Tibial nerve (tissue), 4 donors: Measurements from ENCODE around the gene UPF3A. TPM values are rescaled to one million over a fixed set of nuclear protein-coding genes. Genes with fewer than 3 reads are reported as not detected.

Experiments
- DNase-seq, 2 donors: peaks; one replicate each; pipeline ENCODE4 v3.0.0-alpha.2; 2019; ENCODE audit warnings: low spot score in 2 of 2
- H3K27ac ChIP-seq, 4 donors: fragments of 200-600 bp; sonication (generic) in 3 of 4; one replicate each; pipeline ENCODE4 v1.5.1; 2017 to 2019; ENCODE audit warnings: mild to moderate bottlenecking in 1 of 4
- H3K27me3 ChIP-seq, 2 donors: fragments of 200-600 bp; sonication (generic) in 1 of 2; one replicate each; pipeline versions ENCODE4 v1.5.1 to v1.6.0; 2017 to 2019
- H3K36me3 ChIP-seq, 3 donors: fragments of 200-600 bp; sonication (generic); one replicate each; pipeline ENCODE4 v1.5.1; 2018 to 2019
- H3K4me1 ChIP-seq, 4 donors: fragments of 200-600 bp; sonication (generic) in 3 of 4; one replicate each; pipeline ENCODE4 v1.5.1; 2017 to 2019
- H3K4me3 ChIP-seq, 4 donors: fragments of 200-600 bp; sonication (generic) in 3 of 4; one replicate each; pipeline ENCODE4 v1.5.1; 2017 to 2019; ENCODE audit warnings: mild to moderate bottlenecking in 1 of 4, moderate library complexity in 1 of 4
- H3K9me3 ChIP-seq, 4 donors: fragments of 200-600 bp; sonication (generic) in 3 of 4; one replicate each; pipeline ENCODE4 v1.5.1; 2017 to 2019
- CTCF ChIP-seq, 5 experiments: fragments of 200-600 bp in 3 of 5; fragments of 450-650 bp in 2 of 5; sonication (generic) in 3 of 5; IDR thresholded peaks; one replicate each; pipeline ENCODE4 v1.5.1; 2016 to 2019; ENCODE audit warnings: antibody characterized with exemption in 5 of 5, mild to moderate bottlenecking in 3 of 5, moderate library complexity in 2 of 5
- EP300 ChIP-seq, 2 donors: sonication (generic); formaldehyde crosslinking; IDR thresholded peaks; one replicate each; pipeline ENCODE4 v1.6.1; 2017; ENCODE audit warnings: antibody characterized with exemption in 2 of 2, mild to moderate bottlenecking in 1 of 2
- POLR2A ChIP-seq, 2 donors: fragments of 450-650 bp; IDR thresholded peaks; one replicate each; pipeline ENCODE4 v1.6.1; 2017; ENCODE audit warnings: antibody characterized with exemption in 2 of 2, mild to moderate bottlenecking in 2 of 2, moderate library complexity in 2 of 2
- WGBS, 2 donors: methylation state at CpG; one replicate each; pipeline ENCODE4 v1.1.5; 2018; 5-methylcytosine and 5-hydroxymethylcytosine counted together
- total RNA-seq, 4 donors: library from RNA; depleted of rRNA; stranded (reverse); fragments of >200 nt; gene quantifications; one replicate each; pipeline ENCODE4 v1.1.0, GENCODE V29; 2016

UPF3A gene
- total RNA-seq, 4 donors from 2014 or later, result 62.7 to 89.2 (median 80.2) TPM

- H3K9me3 ChIP-seq, result no peaks in the 10 kb centered on the region
- peaks cover 0 to 97% (median 2%) of the 10 kb centered on the region in 3 donors for H3K36me3 ChIP-seq
- no peak for TF ChIP-seq EP300 (IDR thresholded peaks at IDR 0.05)
- TF ChIP-seq POLR2A (IDR thresholded peaks at IDR 0.05), result no peak
- TF ChIP-seq CTCF (IDR thresholded peaks at IDR 0.05), result no peak
- DNase-seq, result no peak
- H3K4me3 ChIP-seq, result no peak overlapping the region
- no peak overlapping the region for H3K27ac ChIP-seq
- WGBS, 2 donors, result 91 to 94% methylated on average over 12 of the region's 12 CpGs
- peaks cover 0 to 9% (median 0%) of the 10 kb centered on the region in 4 donors for H3K4me1 ChIP-seq
- H3K27me3 ChIP-seq, result no peaks in the 10 kb centered on the region
Observed at GRCh38 chr13:114299604-114300305, 18.4 kb downstream of the UPF3A start.

DNA sequence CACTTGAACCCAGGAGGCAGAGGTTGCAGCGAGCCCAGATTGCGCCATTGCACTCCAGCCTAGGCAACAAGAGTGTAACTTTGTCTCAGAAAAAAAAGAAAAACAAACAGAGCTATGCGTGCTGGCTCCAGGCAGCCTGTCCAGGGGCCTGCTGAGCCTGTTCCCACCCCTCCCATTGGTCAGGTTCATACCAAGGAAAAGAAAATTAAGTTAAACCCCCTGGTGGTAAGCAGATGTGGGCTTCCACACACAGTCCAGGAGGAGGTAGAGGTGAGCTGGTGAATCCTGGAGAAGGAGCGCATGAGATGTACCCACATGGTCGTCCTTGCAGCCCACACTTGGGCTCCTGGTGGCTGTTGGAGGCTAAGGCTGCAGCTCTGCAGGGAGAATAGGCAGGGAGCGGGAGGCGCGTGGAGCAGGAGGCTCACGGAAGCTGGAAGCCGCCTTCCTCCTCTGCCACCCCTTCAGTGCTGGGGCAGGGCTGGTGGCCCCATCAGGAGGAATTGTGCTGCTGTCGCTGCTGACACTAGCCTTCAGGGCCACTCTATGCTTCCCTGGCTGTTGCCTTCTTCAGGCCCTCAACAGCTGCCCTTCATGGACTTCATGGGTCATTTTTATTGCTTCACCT lies 22.4 kb downstream of the UPF3A start:
- Histone ChIP-seq H3K4me3 (no peak overlapping the region), H3K4me1 (no peaks in the 10 kb centered on the region), H3K9me3 (no peaks in the 10 kb centered on the region), H3K36me3 (peaks cover 0 to 85% (median 3%) of the 10 kb centered on the region in 3 donors), H3K27me3 (no peaks in the 10 kb centered on the region), H3K27ac (no peak overlapping the region)
- WGBS, 2 donors, result 85 to 87% methylated on average over 11 of the region's 11 CpGs
- no peak for TF ChIP-seq CTCF (IDR thresholded peaks at IDR 0.05)
- DNase-seq, result no peak

- no peaks in the 10 kb centered on the region for H3K4me1 ChIP-seq
- no peak for TF ChIP-seq CTCF (IDR thresholded peaks at IDR 0.05)
- no peak for TF ChIP-seq POLR2A (IDR thresholded peaks at IDR 0.05)
- TF ChIP-seq EP300 (IDR thresholded peaks at IDR 0.05), result no peak
- no peaks in the 10 kb centered on the region for H3K9me3 ChIP-seq
- no peak overlapping the region for H3K27ac ChIP-seq
- H3K36me3 ChIP-seq, result peaks cover 0 to 79% (median 3%) of the 10 kb centered on the region in 3 donors
- no peaks in the 10 kb centered on the region for H3K27me3 ChIP-seq
- WGBS, 2 donors, result 89 to 92% methylated on average over 13 of the region's 13 CpGs
- no peak overlapping the region for H3K4me3 ChIP-seq
- no peak for DNase-seq
Observed at GRCh38 chr13:114304346-114305034, 23.1 kb downstream of the UPF3A start.

DNA sequence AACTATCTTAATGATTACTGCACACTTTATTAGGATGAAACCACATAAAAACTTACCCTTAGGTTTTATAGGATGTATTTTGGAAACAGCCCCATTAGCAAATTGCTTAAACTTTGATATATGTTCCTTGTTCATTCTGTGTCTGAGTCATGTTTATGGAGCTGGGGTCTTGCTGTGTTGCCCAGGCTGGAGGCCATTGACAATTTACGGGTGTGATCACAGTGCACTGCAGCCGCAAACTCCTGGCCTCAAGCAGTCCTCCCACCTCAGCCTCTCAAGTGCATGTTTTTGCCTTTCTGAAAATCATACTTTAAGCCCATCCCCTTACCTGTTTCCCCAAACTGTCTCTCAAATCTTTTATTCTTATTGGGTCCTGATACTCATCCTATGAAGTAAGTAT lies 27.7 kb downstream of the UPF3A start:
- H3K9me3 ChIP-seq, result no peaks in the 10 kb centered on the region
- TF ChIP-seq EP300 (IDR thresholded peaks at IDR 0.05), result no peak
- no peak for TF ChIP-seq CTCF (IDR thresholded peaks at IDR 0.05)
- TF ChIP-seq POLR2A (IDR thresholded peaks at IDR 0.05), result no peak
- no peaks in the 10 kb centered on the region for H3K27me3 ChIP-seq
- no peak for DNase-seq
- H3K4me3 ChIP-seq, result no peak overlapping the region
- H3K4me1 ChIP-seq, result peaks cover 0 to 16% (median 6%) of the 10 kb centered on the region in 4 donors
- WGBS, 2 donors, result 96 to 100% methylated on average over 2 of the region's 2 CpGs
- H3K27ac ChIP-seq, result no peak overlapping the region
- H3K36me3 ChIP-seq, result peaks cover 0 to 33% (median 3%) of the 10 kb centered on the region in 3 donors
